ENCODE data around the gene ETV6. TPM values are rescaled to one million over a fixed set of nuclear protein-coding genes. Genes with fewer than 3 reads are reported as not detected.

ETV6 gene
- total RNA-seq, 1 experiment from 2014 or later = 89.1 TPM

DNA sequence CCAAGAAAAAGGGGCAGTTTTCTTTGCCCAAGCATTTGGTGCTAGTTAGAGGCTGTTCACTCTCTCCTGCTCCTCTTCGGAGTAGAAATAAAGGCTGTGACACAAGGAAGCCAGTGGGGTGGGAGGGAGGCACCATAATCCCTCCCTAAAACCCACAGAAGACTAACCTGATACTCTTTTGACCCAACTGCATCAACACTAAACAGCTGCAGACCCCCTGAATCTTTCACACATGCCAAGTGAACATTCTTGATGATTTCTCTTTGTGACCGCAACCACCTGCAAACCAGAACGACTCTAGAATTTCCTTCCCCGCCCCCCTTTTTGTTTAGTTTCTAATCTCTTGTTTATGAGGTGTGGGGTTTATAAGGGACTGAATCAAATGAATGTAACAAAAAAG lies 245.4 kb downstream of the ETV6 start:
- CTCF ChIA-PET = no interaction called here
- TF ChIP-seq, protein P1, sequence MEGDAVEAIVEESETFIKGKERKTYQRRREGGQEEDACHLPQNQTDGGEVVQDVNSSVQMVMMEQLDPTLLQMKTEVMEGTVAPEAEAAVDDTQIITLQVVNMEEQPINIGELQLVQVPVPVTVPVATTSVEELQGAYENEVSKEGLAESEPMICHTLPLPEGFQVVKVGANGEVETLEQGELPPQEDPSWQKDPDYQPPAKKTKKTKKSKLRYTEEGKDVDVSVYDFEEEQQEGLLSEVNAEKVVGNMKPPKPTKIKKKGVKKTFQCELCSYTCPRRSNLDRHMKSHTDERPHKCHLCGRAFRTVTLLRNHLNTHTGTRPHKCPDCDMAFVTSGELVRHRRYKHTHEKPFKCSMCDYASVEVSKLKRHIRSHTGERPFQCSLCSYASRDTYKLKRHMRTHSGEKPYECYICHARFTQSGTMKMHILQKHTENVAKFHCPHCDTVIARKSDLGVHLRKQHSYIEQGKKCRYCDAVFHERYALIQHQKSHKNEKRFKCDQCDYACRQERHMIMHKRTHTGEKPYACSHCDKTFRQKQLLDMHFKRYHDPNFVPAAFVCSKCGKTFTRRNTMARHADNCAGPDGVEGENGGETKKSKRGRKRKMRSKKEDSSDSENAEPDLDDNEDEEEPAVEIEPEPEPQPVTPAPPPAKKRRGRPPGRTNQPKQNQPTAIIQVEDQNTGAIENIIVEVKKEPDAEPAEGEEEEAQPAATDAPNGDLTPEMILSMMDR (IDR thresholded peaks at IDR 0.05; ENCODE audit: unreplicated experiment) = no peak
- H3K36me3 Mint-ChIP-seq (ENCODE audit: insufficient read depth, unreplicated experiment) = peaks cover 37% of the 10 kb centered on the region
- no peak for DNase-seq
- no peaks in the 10 kb centered on the region for H3K27me3 Mint-ChIP-seq (ENCODE audit: unreplicated experiment)
- H3K4me3 Mint-ChIP-seq (ENCODE audit: low read depth, unreplicated experiment) = no peak overlapping the region
- no peaks in the 10 kb centered on the region for H3K9me3 Mint-ChIP-seq (ENCODE audit: low read depth, unreplicated experiment)
- no TSS peak for BruUV-seq (replicated peaks)
- H3K4me1 Mint-ChIP-seq (ENCODE audit: low read depth, unreplicated experiment) = peaks cover 5% of the 10 kb centered on the region
- no peak overlapping the region for H3K27ac Mint-ChIP-seq (ENCODE audit: unreplicated experiment)
- intact Hi-C loops (cut with micrococcal nuclease; ENCODE audit: unreplicated experiment) = no loop called here

DNA sequence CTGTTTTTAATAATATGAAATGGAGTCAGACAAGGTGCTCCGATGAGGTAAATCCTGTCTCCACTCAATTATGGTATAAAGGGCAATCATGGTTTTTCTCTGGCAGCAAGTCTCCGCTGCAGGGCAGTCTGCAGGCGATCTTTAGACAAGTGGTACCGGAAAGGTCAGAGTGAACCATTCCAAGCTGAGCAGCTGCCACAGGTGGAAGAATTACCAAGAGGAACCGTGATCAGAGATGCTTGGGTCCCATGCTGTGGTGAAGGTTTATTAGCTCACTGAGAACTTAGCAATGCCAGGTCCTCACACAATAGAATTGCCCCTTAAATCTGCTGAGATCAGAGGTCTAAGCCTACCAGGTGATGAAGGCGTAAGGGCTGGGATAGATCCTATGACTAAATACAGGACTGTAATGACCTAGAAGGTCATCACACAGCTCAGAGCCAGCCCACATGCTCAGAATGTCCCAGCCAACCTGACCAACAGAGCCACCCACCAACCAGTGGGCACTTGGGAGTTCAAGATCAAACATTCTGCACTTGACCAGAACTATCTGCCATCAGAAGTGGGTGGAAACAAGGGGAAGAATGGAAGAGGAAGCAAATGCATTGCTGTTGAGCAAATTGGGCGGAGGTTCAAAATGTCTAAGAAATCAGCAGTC lies 246.1 kb downstream of the ETV6 start:
- TF ChIP-seq, protein P1 (IDR thresholded peaks at IDR 0.05; ENCODE audit: unreplicated experiment) = no peak
- CTCF ChIA-PET = no interaction called here
- no peak for DNase-seq
- H3K36me3 Mint-ChIP-seq (ENCODE audit: insufficient read depth, unreplicated experiment) = peaks cover 37% of the 10 kb centered on the region
- no TSS peak for BruUV-seq (replicated peaks)
- no peak overlapping the region for H3K27ac Mint-ChIP-seq (ENCODE audit: unreplicated experiment)
- H3K4me1 Mint-ChIP-seq (ENCODE audit: low read depth, unreplicated experiment) = peaks cover 5% of the 10 kb centered on the region
- H3K27me3 Mint-ChIP-seq (ENCODE audit: unreplicated experiment) = no peaks in the 10 kb centered on the region
- H3K9me3 Mint-ChIP-seq (ENCODE audit: low read depth, unreplicated experiment) = no peaks in the 10 kb centered on the region
- H3K4me3 Mint-ChIP-seq (ENCODE audit: low read depth, unreplicated experiment) = no peak overlapping the region
- intact Hi-C loops (cut with micrococcal nuclease; ENCODE audit: unreplicated experiment) = no loop called here

DNA sequence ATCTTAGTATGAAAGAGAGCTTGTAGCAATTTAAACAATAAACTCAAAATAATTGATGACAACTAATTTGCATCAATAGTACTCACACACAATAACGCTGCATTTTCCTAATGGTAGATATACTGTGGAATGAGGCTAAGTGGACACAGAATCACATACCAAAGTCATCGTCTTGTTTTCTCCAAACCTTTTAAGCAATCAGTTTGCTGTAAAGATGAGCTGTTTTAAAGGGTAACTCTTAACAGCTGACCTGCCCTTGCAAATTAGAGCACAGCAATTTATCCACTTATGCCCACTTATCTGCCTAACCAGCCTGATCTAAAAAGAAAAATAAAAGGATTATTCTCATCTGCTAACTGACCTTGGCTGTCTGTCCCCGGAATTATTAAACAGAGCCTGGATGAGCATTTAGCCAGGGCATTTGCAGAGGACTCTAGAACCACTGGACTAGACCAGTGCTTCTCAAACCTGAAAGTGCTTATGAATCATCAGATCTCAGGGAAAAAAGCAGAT lies 247.0 kb downstream of the ETV6 start:
- intact Hi-C loops (cut with micrococcal nuclease; ENCODE audit: unreplicated experiment) = no loop called here
- no peak overlapping the region for H3K4me3 Mint-ChIP-seq (ENCODE audit: low read depth, unreplicated experiment)
- no peaks in the 10 kb centered on the region for H3K9me3 Mint-ChIP-seq (ENCODE audit: low read depth, unreplicated experiment)
- peaks cover 5% of the 10 kb centered on the region for H3K4me1 Mint-ChIP-seq (ENCODE audit: low read depth, unreplicated experiment)
- no TSS peak for BruUV-seq (replicated peaks)
- H3K27me3 Mint-ChIP-seq (ENCODE audit: unreplicated experiment) = no peaks in the 10 kb centered on the region
- DNase-seq = no peak
- TF ChIP-seq, protein P1 (IDR thresholded peaks at IDR 0.05; ENCODE audit: unreplicated experiment) = no peak
- H3K27ac Mint-ChIP-seq (ENCODE audit: unreplicated experiment) = no peak overlapping the region
- H3K36me3 Mint-ChIP-seq (ENCODE audit: insufficient read depth, unreplicated experiment) = peaks cover 37% of the 10 kb centered on the region
- CTCF ChIA-PET = interaction anchor here (0.6 kb wide), 2 partner anchors 43 to 82 kb away, joined by 3 to 4 read pairs; no protein-coding TSS in a partner anchor

DNA sequence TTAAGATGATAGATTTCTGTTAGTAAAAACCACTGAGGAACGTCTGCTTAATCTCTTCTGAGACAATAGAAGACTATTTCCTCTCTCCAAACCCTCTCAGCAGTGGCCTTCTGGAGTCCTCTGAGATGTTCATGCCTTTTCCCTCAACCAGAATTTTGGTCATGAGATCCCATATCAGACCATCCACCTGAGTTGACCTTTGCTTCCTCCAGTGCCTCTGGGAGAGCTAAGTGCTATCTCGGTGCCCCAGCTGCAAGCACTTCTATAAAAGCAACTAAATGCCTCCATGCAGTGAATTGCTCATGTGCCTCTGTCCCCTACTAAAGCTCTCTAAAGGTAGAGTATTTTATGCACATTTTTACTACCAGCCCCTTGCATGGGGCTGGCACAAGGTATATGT lies 248.4 kb downstream of the ETV6 start:
- Mint-ChIP-seq H3K36me3 (ENCODE audit: insufficient read depth, unreplicated experiment) (peaks cover 22% of the 10 kb centered on the region), H3K9me3 (ENCODE audit: low read depth, unreplicated experiment) (no peaks in the 10 kb centered on the region), H3K27me3 (ENCODE audit: unreplicated experiment) (no peaks in the 10 kb centered on the region), H3K27ac (ENCODE audit: unreplicated experiment) (no peak overlapping the region), H3K4me3 (ENCODE audit: low read depth, unreplicated experiment) (no peak overlapping the region), H3K4me1 (ENCODE audit: low read depth, unreplicated experiment) (no peaks in the 10 kb centered on the region)
- DNase-seq = no peak
- TF ChIP-seq, protein P1 (IDR thresholded peaks at IDR 0.05; ENCODE audit: unreplicated experiment) = no peak
- CTCF ChIA-PET = no interaction called here
- intact Hi-C loops (cut with micrococcal nuclease; ENCODE audit: unreplicated experiment) = no loop called here
- BruUV-seq (replicated peaks) = no TSS peak

Measured in Calu3 (cell line).